GM23248 (cell line): ENCODE measurements around the gene ZNF585A. TPM values are rescaled to one million over a fixed set of nuclear protein-coding genes. Genes with fewer than 3 reads are reported as not detected.

Experiments
- DNase-seq: peaks from one replicate; pipeline ENCODE4 v3.0.0-alpha.2; 2015
- H2AFZ ChIP-seq: fragments of 200-600 bp; sonication (generic); 2 replicates; pipeline ENCODE4 v1.6.1; 2016; ENCODE audit warnings: antibody characterized with exemption
- H3F3A ChIP-seq: fragments of 200-600 bp; sonication (generic); 2 replicates; pipeline ENCODE4 v1.6.1; 2016; ENCODE audit warnings: mild to moderate bottlenecking, antibody characterized with exemption, mixed run types; ENCODE audit not compliant: insufficient read depth
- H3K27ac ChIP-seq: fragments of 200-600 bp; sonication (generic); 2 replicates; pipeline ENCODE4 v1.5.1; 2016; ENCODE audit warnings: mild to moderate bottlenecking
- H3K27me3 ChIP-seq: fragments of 200-600 bp; sonication (generic); replicated peaks from 2 replicates; pipeline ENCODE4 v1.6.1; 2016; ENCODE audit warnings: mild to moderate bottlenecking; ENCODE audit not compliant: insufficient read depth
- H3K36me3 ChIP-seq: fragments of 200-600 bp; sonication (generic); 2 replicates; pipeline ENCODE4 v1.6.1; 2016; ENCODE audit warnings: low read depth, mild to moderate bottlenecking
- H3K4me1 ChIP-seq: fragments of 200-600 bp; sonication (generic); 2 replicates; pipeline ENCODE4 v1.6.1; 2016; ENCODE audit warnings: mild to moderate bottlenecking; ENCODE audit not compliant: insufficient read depth
- H3K4me2 ChIP-seq: fragments of 200-600 bp; sonication (generic); one replicate; pipeline ENCODE4 v1.6.1; 2016; ENCODE audit warnings: mild to moderate bottlenecking; ENCODE audit not compliant: unreplicated experiment
- H3K4me3 ChIP-seq: fragments of 200-600 bp; sonication (generic); 2 replicates; pipeline ENCODE4 v1.5.1; 2016; ENCODE audit warnings: mild to moderate bottlenecking
- H3K79me2 ChIP-seq: fragments of 200-600 bp; sonication (generic); 2 replicates; pipeline ENCODE4 v1.6.1; 2016; ENCODE audit warnings: mild to moderate bottlenecking; ENCODE audit not compliant: insufficient read depth
- H3K9ac ChIP-seq: fragments of 200-600 bp; sonication (generic); 2 replicates; pipeline ENCODE4 v1.6.1; 2016; ENCODE audit warnings: mild to moderate bottlenecking
- H3K9me2 ChIP-seq: fragments of 200-600 bp; sonication (generic); 2 replicates; pipeline ENCODE4 v1.6.1; 2016; ENCODE audit warnings: mixed run types, mild to moderate bottlenecking, moderate library complexity; ENCODE audit not compliant: insufficient read depth
- H3K9me3 ChIP-seq: fragments of 200-600 bp; sonication (generic); one replicate; pipeline ENCODE4 v1.6.1; 2017; ENCODE audit warnings: low read depth
- H4K20me1 ChIP-seq: fragments of 200-600 bp; sonication (generic); 2 replicates; pipeline ENCODE4 v1.6.0; 2016; ENCODE audit not compliant: insufficient read depth
- EZH2 ChIP-seq: fragments of 200-600 bp; sonication (generic); IDR thresholded peaks from 2 replicates; pipeline ENCODE4 v1.6.1; 2018; ENCODE audit warnings: antibody characterized with exemption, mild to moderate bottlenecking; ENCODE audit not compliant: insufficient read depth, poor library complexity, severe bottlenecking
- EZH2phosphoT487 ChIP-seq: fragments of 200-600 bp; sonication (generic); IDR thresholded peaks from 2 replicates; pipeline ENCODE4 v1.6.1; 2018; ENCODE audit warnings: antibody characterized with exemption, moderate library complexity, mild to moderate bottlenecking, low read depth; ENCODE audit not compliant: insufficient read depth
- WGBS, 2 experiments: methylation state at CpG; one replicate each; pipeline ENCODE4 v1.1.6; 2015 to 2017; ENCODE audit warnings: low lambda C conversion rate in 2 of 2, low coverage in 1 of 2; ENCODE audit errors: missing lambda C conversion rate in 2 of 2; 5-methylcytosine and 5-hydroxymethylcytosine counted together
- in situ Hi-C: fragments of 300-500 bp; cut with MboI; formaldehyde crosslinking; loops from 2 replicates; pipeline ENCODE4 v1.15.0; 2020
- polyA plus RNA-seq: library from polyadenylated mRNA; unstranded; fragments of >200 nt; fragmentation: Nextera tagmentation; extraction: Ambion mirVana; gene quantifications from 2 replicates; pipeline ENCODE4 v1.2.1, GENCODE V29; 2016
- total RNA-seq: library from RNA; depleted of rRNA; stranded (reverse); fragments of >200 nt; shearing (Covaris generic); gene quantifications from 2 replicates; pipeline ENCODE4 v1.2.3, GENCODE V29; 2014

Gene ZNF585A
- total and polyA plus RNA-seq, 2 experiments from 2014 or later: 3.6 to 14.3 TPM

GRCh38 chr19:37165635-37166034, 6.9 kb downstream of the ZNF585A start:
- Histone ChIP-seq H3K27ac (no peak overlapping the region), H3K27me3 (no peaks in the 10 kb centered on the region), H3K9ac (no peak overlapping the region), H3K4me3 (no peak overlapping the region), H3K4me2 (no peak overlapping the region), H2AFZ (no peak overlapping the region), H3K9me3 (no peaks in the 10 kb centered on the region), H3K79me2 (no peaks in the 10 kb centered on the region; the same call in 1 of the 2 replicates), H4K20me1 (no peaks in the 10 kb centered on the region), H3K36me3 (peaks cover 69% of the 10 kb centered on the region), H3F3A (no peaks in the 10 kb centered on the region; the same call in 1 of the 2 replicates), H3K4me1 (no peaks in the 10 kb centered on the region), H3K9me2 (no peaks in the 10 kb centered on the region)
- 96 to 100% methylated on average over 1 of the region's 1 CpG for WGBS, 2 experiments
- no peak for DNase-seq
- in situ Hi-C loops: no loop called here
- TF ChIP-seq EZH2phosphoT487 (no peak), EZH2 (no peak)

- Histone ChIP-seq H3F3A (no peaks in the 10 kb centered on the region; the same call in 1 of the 2 replicates), H3K4me3 (no peak overlapping the region), H3K9ac (no peak overlapping the region), H3K9me2 (no peaks in the 10 kb centered on the region), H3K4me1 (no peaks in the 10 kb centered on the region), H3K9me3 (peaks cover 2% of the 10 kb centered on the region), H4K20me1 (no peaks in the 10 kb centered on the region), H3K79me2 (no peaks in the 10 kb centered on the region), H3K27me3 (no peaks in the 10 kb centered on the region), H3K36me3 (peaks cover 89% of the 10 kb centered on the region), H2AFZ (no peak overlapping the region), H3K4me2 (no peak overlapping the region), H3K27ac (no peak overlapping the region)
- WGBS, 2 experiments: 100% methylated on average over 1 of the region's 1 CpG
- in situ Hi-C loops: no loop called here
- no peak for DNase-seq
- no peak for TF ChIP-seq EZH2phosphoT487
- TF ChIP-seq EZH2: no peak
Observed at GRCh38 chr19:37160153-37160552, 12.3 kb downstream of the ZNF585A start.

GRCh38 chr19:37148214-37148613, 24.3 kb downstream of the ZNF585A start:
- Histone ChIP-seq H3K27me3 (no peaks in the 10 kb centered on the region), H3K9ac (no peak overlapping the region), H3K4me1 (no peaks in the 10 kb centered on the region), H4K20me1 (no peaks in the 10 kb centered on the region), H3K9me2 (no peaks in the 10 kb centered on the region), H2AFZ (no peak overlapping the region), H3K79me2 (no peaks in the 10 kb centered on the region), H3K27ac (no peak overlapping the region), H3K36me3 (peaks cover 19% of the 10 kb centered on the region), H3F3A (no peaks in the 10 kb centered on the region), H3K4me2 (no peak overlapping the region), H3K9me3 (no peaks in the 10 kb centered on the region), H3K4me3 (no peak overlapping the region)
- DNase-seq: no peak
- in situ Hi-C loops: no loop called here
- 74 to 76% methylated on average over 3 of the region's 3 CpGs for WGBS, 2 experiments
- no peak for TF ChIP-seq EZH2phosphoT487
- TF ChIP-seq EZH2: no peak

- DNase-seq: no peak
- H3K4me2 ChIP-seq: no peak overlapping the region
- H3K4me1 ChIP-seq: no peaks in the 10 kb centered on the region
- no peaks in the 10 kb centered on the region for H3K9me2 ChIP-seq
- no peak overlapping the region for H3K27ac ChIP-seq
- WGBS, 2 experiments: 4 to 5% methylated on average over 1 of the region's 1 CpG
- H3K9ac ChIP-seq: no peak overlapping the region
- no peaks in the 10 kb centered on the region for H4K20me1 ChIP-seq
- no peaks in the 10 kb centered on the region for H3K79me2 ChIP-seq
- no peaks in the 10 kb centered on the region for H3K36me3 ChIP-seq
- H2AFZ ChIP-seq: no peak overlapping the region
- peaks cover 8% of the 10 kb centered on the region for H3K9me3 ChIP-seq
- no peaks in the 10 kb centered on the region for H3F3A ChIP-seq
- TF ChIP-seq EZH2: no peak
- no peak for TF ChIP-seq EZH2phosphoT487
- H3K4me3 ChIP-seq: no peak overlapping the region
- no peaks in the 10 kb centered on the region for H3K27me3 ChIP-seq
- in situ Hi-C loops: no loop called here
Observed at GRCh38 chr19:37136111-37136510, 36.4 kb downstream of the ZNF585A start.

GRCh38 chr19:37128821-37129177, 43.7 kb downstream of the ZNF585A start:
- WGBS, 2 experiments: 80 to 91% methylated on average over 3 of the region's 3 CpGs
- TF ChIP-seq EZH2phosphoT487 (no peak), EZH2 (no peak)
- Histone ChIP-seq H3K9ac (no peak overlapping the region), H3K27me3 (no peaks in the 10 kb centered on the region), H3K79me2 (no peaks in the 10 kb centered on the region), H3K4me3 (no peak overlapping the region), H3K4me1 (no peaks in the 10 kb centered on the region), H3K9me3 (peaks cover 42% of the 10 kb centered on the region), H3K36me3 (peaks cover 57% of the 10 kb centered on the region), H3F3A (peaks cover 24% of the 10 kb centered on the region), H3K4me2 (no peak overlapping the region), H4K20me1 (no peaks in the 10 kb centered on the region), H2AFZ (no peak overlapping the region), H3K27ac (no peak overlapping the region), H3K9me2 (no peaks in the 10 kb centered on the region)
- in situ Hi-C loops: no loop called here
- DNase-seq: no peak
